ENCODE data around the gene SDK1. TPM values are rescaled to one million over a fixed set of nuclear protein-coding genes. Genes with fewer than 3 reads are reported as not detected.
A peak's percentile ranks its signal among the peaks of the same experiment; 100 is the strongest.

SDK1 gene
- total RNA-seq, 1 experiment from 2014 or later: 7.1 TPM

GRCh38 chr7:3861386-3861785 lies 560.3 kb downstream of the SDK1 start:
- Mint-ChIP-seq H3K9me3 (ENCODE audit: unreplicated experiment) (no peaks in the 10 kb centered on the region), H3K4me1 (ENCODE audit: low read depth, unreplicated experiment) (no peaks in the 10 kb centered on the region), H3K4me3 (ENCODE audit: unreplicated experiment) (no peak overlapping the region), H3K27me3 (ENCODE audit: insufficient read depth, unreplicated experiment) (no peaks in the 10 kb centered on the region), H3K27ac (ENCODE audit: unreplicated experiment) (no peak overlapping the region), H3K36me3 (ENCODE audit: insufficient read depth, unreplicated experiment) (no peaks in the 10 kb centered on the region)
- Histone ChIP-seq H3K27me3 (replicated peaks; ENCODE audit: control insufficient read depth, insufficient read depth, low read length) (no peaks in the 10 kb centered on the region), H3K4me1 (no peaks in the 10 kb centered on the region), H3K36me3 (ENCODE audit: control insufficient read depth, insufficient read depth, low read length) (no peaks in the 10 kb centered on the region), H3K4me3 (ENCODE audit: low read depth, low read length) (no peak overlapping the region), H3K9me3 (no peaks in the 10 kb centered on the region)
- ChIA-PET CTCF (no interaction called here), POLR2A (no interaction called here)
- no TSS peak for BruUV-seq (replicated peaks)
- no peak for TF ChIP-seq CTCF (IDR thresholded peaks at IDR 0.05; ENCODE audit: insufficient read depth in 1 of 2, low read depth in 1 of 2, low read length in 1 of 2, severe bottlenecking in 1 of 2, unreplicated experiment in 1 of 2)
- intact Hi-C loops (cut with micrococcal nuclease; ENCODE audit: unreplicated experiment): no loop called here
- no peak for DNase-seq

- ChIA-PET CTCF (no interaction called here), POLR2A (no interaction called here)
- Histone ChIP-seq H3K36me3 (ENCODE audit: control insufficient read depth, insufficient read depth, low read length) (no peaks in the 10 kb centered on the region), H3K4me1 (no peaks in the 10 kb centered on the region), H3K27me3 (replicated peaks; ENCODE audit: control insufficient read depth, insufficient read depth, low read length) (no peaks in the 10 kb centered on the region), H3K4me3 (ENCODE audit: low read depth, low read length) (no peak overlapping the region), H3K9me3 (no peaks in the 10 kb centered on the region)
- Mint-ChIP-seq H3K9me3 (ENCODE audit: unreplicated experiment) (no peaks in the 10 kb centered on the region), H3K36me3 (ENCODE audit: insufficient read depth, unreplicated experiment) (no peaks in the 10 kb centered on the region), H3K27me3 (ENCODE audit: insufficient read depth, unreplicated experiment) (no peaks in the 10 kb centered on the region), H3K4me3 (ENCODE audit: unreplicated experiment) (no peak overlapping the region), H3K27ac (ENCODE audit: unreplicated experiment) (no peak overlapping the region), H3K4me1 (ENCODE audit: low read depth, unreplicated experiment) (no peaks in the 10 kb centered on the region)
- DNase-seq: peak in 1 of 2 experiments; percentile 8
- TF ChIP-seq CTCF (IDR thresholded peaks at IDR 0.05; ENCODE audit: insufficient read depth in 1 of 2, low read depth in 1 of 2, low read length in 1 of 2, severe bottlenecking in 1 of 2, unreplicated experiment in 1 of 2): no peak
- intact Hi-C loops (cut with micrococcal nuclease; ENCODE audit: unreplicated experiment): no loop called here
- BruUV-seq (replicated peaks): no TSS peak
Measured at GRCh38 chr7:3861941-3862340, 560.9 kb downstream of the SDK1 start.

GRCh38 chr7:3862774-3863173 lies 561.7 kb downstream of the SDK1 start:
- intact Hi-C loops (cut with micrococcal nuclease; ENCODE audit: unreplicated experiment): loop anchor here (1.0 kb wide), 1 partner anchor 24 kb away; no protein-coding TSS in a partner anchor
- H3K36me3 Mint-ChIP-seq (ENCODE audit: insufficient read depth, unreplicated experiment): no peaks in the 10 kb centered on the region
- H3K27ac Mint-ChIP-seq (ENCODE audit: unreplicated experiment): no peak overlapping the region
- no peak overlapping the region for H3K4me3 Mint-ChIP-seq (ENCODE audit: unreplicated experiment)
- H3K4me3 ChIP-seq (ENCODE audit: low read depth, low read length): no peak overlapping the region
- ChIA-PET CTCF (no interaction called here), POLR2A (no interaction called here)
- no peaks in the 10 kb centered on the region for H3K4me1 Mint-ChIP-seq (ENCODE audit: low read depth, unreplicated experiment)
- H3K4me1 ChIP-seq: no peaks in the 10 kb centered on the region
- DNase-seq: no peak
- H3K36me3 ChIP-seq (ENCODE audit: control insufficient read depth, insufficient read depth, low read length): no peaks in the 10 kb centered on the region
- no peaks in the 10 kb centered on the region for H3K9me3 Mint-ChIP-seq (ENCODE audit: unreplicated experiment)
- no peaks in the 10 kb centered on the region for H3K9me3 ChIP-seq
- BruUV-seq (replicated peaks): no TSS peak
- no peaks in the 10 kb centered on the region for H3K27me3 Mint-ChIP-seq (ENCODE audit: insufficient read depth, unreplicated experiment)
- no peaks in the 10 kb centered on the region for H3K27me3 ChIP-seq (replicated peaks; ENCODE audit: control insufficient read depth, insufficient read depth, low read length)
- TF ChIP-seq CTCF (IDR thresholded peaks at IDR 0.05; ENCODE audit: insufficient read depth in 1 of 2, low read depth in 1 of 2, low read length in 1 of 2, severe bottlenecking in 1 of 2, unreplicated experiment in 1 of 2): no peak

Measured in Caco-2 (cell line).